SK-N-SH (cell line): ENCODE data around the gene GPNMB. TPM values are rescaled to one million over a fixed set of nuclear protein-coding genes. Genes with fewer than 3 reads are reported as not detected.

Source experiments
- CTCF ChIA-PET: fragments of 300-600, 350-600 bp; formaldehyde crosslinking; extraction: SDS; loops from one replicate; lab custom pipeline; 2021; lab: Yijun Ruan, JAX
- POLR2A ChIA-PET: fragments of 350-600 bp; sonication (Branson Sonifier 250); formaldehyde crosslinking; extraction: SDS; loops from one replicate; lab custom pipeline; 2020; ENCODE audit warnings: antibody characterized with exemption, inconsistent platforms; lab: Yijun Ruan, JAX
- DNase-seq: peaks from one replicate; pipeline ENCODE4 v3.0.0; 2012
- H2AFZ ChIP-seq: fragments of 200-600 bp; sonication (generic); 2 replicates; pipeline ENCODE4 v1.8.1; 2016; ENCODE audit warnings: antibody characterized with exemption, mild to moderate bottlenecking, low read depth
- H3F3A ChIP-seq: fragments of 200-600 bp; sonication (generic); replicated peaks from 2 replicates; pipeline ENCODE3; 2016; ENCODE audit warnings: antibody characterized with exemption, mild to moderate bottlenecking; ENCODE audit not compliant: insufficient read depth
- H3K27ac ChIP-seq, 2 experiments: fragments of 200-500 bp in 1 of 2; fragments of 200-600 bp in 1 of 2; sonication (Bioruptor generic) in 1 of 2; sonication (generic), shearing (Covaris generic) in 1 of 2; 2 replicates each; pipeline versions ENCODE4 v1.5.1 to v1.6.1; 2014 to 2016; ENCODE audit warnings: low read depth in 2 of 2, inconsistent platforms in 1 of 2, low read length in 1 of 2, mild to moderate bottlenecking in 1 of 2, mixed read lengths in 1 of 2
- H3K27me3 ChIP-seq: fragments of 200-600 bp; sonication (generic), shearing (Covaris generic); 2 replicates; pipeline ENCODE4 v1.6.1; 2016; ENCODE audit warnings: mixed run types; ENCODE audit not compliant: insufficient read depth
- H3K36me3 ChIP-seq, 2 experiments: fragments of 200-500 bp in 1 of 2; fragments of 200-600 bp in 1 of 2; sonication (Bioruptor generic) in 1 of 2; sonication (generic) in 1 of 2; replicated peaks in 1 of 2; 2 replicates each; pipeline versions ENCODE3 to v1.5.1; 2014 to 2016; ENCODE audit warnings: low read length in 1 of 2, mild to moderate bottlenecking in 1 of 2; ENCODE audit not compliant: insufficient read depth in 2 of 2, control insufficient read depth in 1 of 2
- H3K4me1 ChIP-seq, 2 experiments: fragments of 200-500 bp in 1 of 2; fragments of 200-600 bp in 1 of 2; sonication (Bioruptor generic) in 1 of 2; sonication (generic), shearing (Covaris generic) in 1 of 2; 2 replicates each; pipeline versions ENCODE4 v1.5.1 to v1.6.1; 2014 to 2016; ENCODE audit warnings: low read depth in 1 of 2, low read length in 1 of 2, mixed run types in 1 of 2; ENCODE audit not compliant: insufficient read depth in 2 of 2, control insufficient read depth in 1 of 2
- H3K4me2 ChIP-seq: fragments of 200-600 bp; sonication (generic), shearing (Covaris generic); 2 replicates; pipeline ENCODE4 v1.6.1; 2017; ENCODE audit warnings: mixed run types
- H3K4me3 ChIP-seq, 2 experiments: fragments of 200-500 bp in 1 of 2; fragments of 200-600 bp in 1 of 2; sonication (Bioruptor generic) in 1 of 2; sonication (generic), shearing (Covaris generic) in 1 of 2; 2 replicates each; pipeline versions ENCODE4 v1.5.1 to v1.8.1; 2014 to 2016; ENCODE audit warnings: low read depth in 2 of 2, inconsistent platforms in 1 of 2, low read length in 1 of 2, mild to moderate bottlenecking in 1 of 2, mixed read lengths in 1 of 2, moderate library complexity in 1 of 2
- H3K79me2 ChIP-seq: fragments of 200-600 bp; sonication (generic); 2 replicates; pipeline ENCODE4 v1.8.1; 2017; ENCODE audit warnings: mild to moderate bottlenecking; ENCODE audit not compliant: insufficient read depth
- H3K9ac ChIP-seq: fragments of 200-600 bp; sonication (generic); 2 replicates; pipeline ENCODE4 v1.6.1; 2017; ENCODE audit warnings: mixed run types
- H3K9me2 ChIP-seq: fragments of 200-600 bp; sonication (generic); 2 replicates; pipeline ENCODE4 v1.6.1; 2017; ENCODE audit warnings: mixed run types
- H3K9me3 ChIP-seq: fragments of 200-600 bp; sonication (generic); 2 replicates; pipeline ENCODE4 v1.6.1; 2017; ENCODE audit warnings: mixed run types, mild to moderate bottlenecking, moderate library complexity
- H4K20me1 ChIP-seq: fragments of 200-600 bp; sonication (generic); 2 replicates; pipeline ENCODE4 v1.6.1; 2017; ENCODE audit warnings: mild to moderate bottlenecking, mixed run types; ENCODE audit not compliant: insufficient read depth
- CHD2 ChIP-seq: fragments of 150-350 bp; IDR thresholded peaks from 2 replicates; pipeline ENCODE4 v1.6.1; 2018; ENCODE audit warnings: low read length; ENCODE audit not compliant: partially characterized antibody
- ELF1 ChIP-seq: IDR thresholded peaks from 2 replicates; pipeline ENCODE4 v1.4.0; 2012
- EP300 ChIP-seq, 2 experiments: IDR thresholded peaks; 2 replicates each; pipeline versions ENCODE4 v1.4.0 to v1.6.1; 2012; ENCODE audit warnings: borderline replicate concordance in 1 of 2, low read depth in 1 of 2, low read length in 1 of 2
- EZH2phosphoT487 ChIP-seq: fragments of 200-600 bp; sonication (generic); IDR thresholded peaks from 2 replicates; pipeline ENCODE4 v1.6.1; 2017; ENCODE audit warnings: low read depth, mixed run types, mild to moderate bottlenecking, antibody characterized with exemption, moderate library complexity, borderline replicate concordance
- FOXM1 ChIP-seq: IDR thresholded peaks from 2 replicates; pipeline ENCODE4 v1.4.0; 2012; ENCODE audit warnings: low read depth, mild to moderate bottlenecking
- GABPA ChIP-seq: IDR thresholded peaks from 2 replicates; pipeline ENCODE4 v1.4.0; 2012; ENCODE audit warnings: low read depth, mild to moderate bottlenecking
- JUND ChIP-seq: IDR thresholded peaks from 2 replicates; pipeline ENCODE4 v1.4.0; 2012
- NFIC ChIP-seq: IDR thresholded peaks from 2 replicates; pipeline ENCODE4 v1.4.0; 2012; ENCODE audit warnings: borderline replicate concordance
- NRF1 ChIP-seq: IDR thresholded peaks from 2 replicates; pipeline ENCODE4 v1.6.1; 2012; ENCODE audit warnings: low read depth, mild to moderate bottlenecking, low read length
- POLR2AphosphoS5 ChIP-seq: IDR thresholded peaks from 2 replicates; pipeline ENCODE4 v1.6.1; 2012; ENCODE audit warnings: low read depth, low read length
- RAD21 ChIP-seq: IDR thresholded peaks from 2 replicates; pipeline ENCODE4 v1.6.1; 2012; ENCODE audit warnings: mild to moderate bottlenecking, low read length
- REST ChIP-seq: IDR thresholded peaks from 2 replicates; pipeline ENCODE4 v1.6.1; 2012; ENCODE audit warnings: mild to moderate bottlenecking, low read depth, low read length, moderate library complexity
- RFX5 ChIP-seq: IDR thresholded peaks from 2 replicates; pipeline ENCODE4 v1.6.1; 2012; ENCODE audit warnings: mild to moderate bottlenecking, improper control_type of control experiment, low read length
- SIN3A ChIP-seq: IDR thresholded peaks from 2 replicates; pipeline ENCODE4 v1.6.1; 2012; ENCODE audit warnings: low read depth, mild to moderate bottlenecking, low read length, moderate library complexity, borderline replicate concordance
- SMC3 ChIP-seq: IDR thresholded peaks from 2 replicates; pipeline ENCODE4 v1.6.1; 2012; ENCODE audit warnings: low read depth, low read length, improper control_type of control experiment
- TAF1 ChIP-seq: IDR thresholded peaks from 2 replicates; pipeline ENCODE4 v1.6.1; 2012; ENCODE audit warnings: low read depth, mild to moderate bottlenecking, low read length, moderate library complexity, borderline replicate concordance
- TEAD4 ChIP-seq: IDR thresholded peaks from 2 replicates; pipeline ENCODE4 v1.4.0; 2012; ENCODE audit warnings: mild to moderate bottlenecking, borderline replicate concordance; ENCODE audit not compliant: insufficient read depth
- USF1 ChIP-seq: IDR thresholded peaks from 2 replicates; pipeline ENCODE4 v1.4.0; 2012; ENCODE audit warnings: low read depth, borderline replicate concordance
- USF2 ChIP-seq: fragments of 150-350 bp; IDR thresholded peaks from 2 replicates; pipeline ENCODE4 v1.6.1; 2017; ENCODE audit warnings: antibody characterized with exemption, low read length, low read depth, borderline replicate concordance
- YY1 ChIP-seq: IDR thresholded peaks from 2 replicates; pipeline ENCODE4 v1.4.0; 2012; ENCODE audit warnings: low read depth, mild to moderate bottlenecking
- ZBTB33 ChIP-seq: IDR thresholded peaks from 2 replicates; pipeline ENCODE4 v1.4.0; 2012; ENCODE audit warnings: low read depth, borderline replicate concordance
- WGBS: methylation state at CpG from one replicate; pipeline ENCODE4 v1.1.6; 2017; ENCODE audit warnings: low lambda C conversion rate; 5-methylcytosine and 5-hydroxymethylcytosine counted together
- polyA plus RNA-seq, 3 experiments: library from polyadenylated mRNA; depleted of rRNA; stranded (reverse); fragments of >200 nt; gene quantifications; 2 replicates each; pipeline ENCODE4 v1.2.3, GENCODE V29; 2012

Gene GPNMB
- polyA plus RNA-seq, 1 of the 3 experiments (the other 2 are of a cell fraction) = 13.8 TPM

DNA sequence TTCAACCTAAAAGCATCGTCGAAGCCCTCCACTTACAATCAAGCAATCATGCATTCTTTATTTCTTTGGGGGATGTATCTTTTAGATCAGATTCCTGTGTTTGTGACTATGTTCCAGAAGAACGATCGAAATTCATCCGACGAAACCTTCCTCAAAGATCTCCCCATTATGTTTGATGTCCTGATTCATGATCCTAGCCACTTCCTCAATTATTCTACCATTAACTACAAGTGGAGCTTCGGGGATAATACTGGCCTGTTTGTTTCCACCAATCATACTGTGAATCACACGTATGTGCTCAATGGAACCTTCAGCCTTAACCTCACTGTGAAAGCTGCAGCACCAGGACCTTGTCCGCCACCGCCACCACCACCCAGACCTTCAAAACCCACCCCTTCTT lies 13.8 kb downstream of the GPNMB start:
- no peaks in the 10 kb centered on the region for H3K36me3 ChIP-seq
- ChIA-PET CTCF (interaction anchor here (1.1 to 23.9 kb wide), 11 partner anchors 8 to 286 kb away, joined by 3 to 359 read pairs (median 6); partner anchors contain the start of gene GPNMB), POLR2A (no interaction called here)
- TF ChIP-seq EP300 (IDR thresholded peaks at IDR 0.05; ENCODE audit: borderline replicate concordance in 1 of 2, low read depth in 1 of 2, low read length in 1 of 2) (no peak), EZH2phosphoT487 (no peak), TEAD4 (no peak), NRF1 (no peak), GABPA (no peak), FOXM1 (no peak), ELF1 (no peak), RAD21 (no peak), USF1 (no peak), CHD2 (no peak)
- no peak overlapping the region for H3K4me2 ChIP-seq
- H3K79me2 ChIP-seq = no peaks in the 10 kb centered on the region
- no peak overlapping the region for H2AFZ ChIP-seq
- no peak for DNase-seq
- no peaks in the 10 kb centered on the region for H3K9me3 ChIP-seq
- WGBS = 82% methylated on average over 10 of the region's 10 CpGs
- no peak overlapping the region for H3K9ac ChIP-seq
- no peaks in the 10 kb centered on the region; a peak in 1 of 4 replicates for H3K4me1 ChIP-seq
- H3K4me3 ChIP-seq = no peak overlapping the region
- no peaks in the 10 kb centered on the region for H4K20me1 ChIP-seq
- no peak overlapping the region for H3K27ac ChIP-seq
- peaks cover 5% of the 10 kb centered on the region for H3F3A ChIP-seq
- H3K9me2 ChIP-seq = no peaks in the 10 kb centered on the region
- H3K27me3 ChIP-seq = no peaks in the 10 kb centered on the region

DNA sequence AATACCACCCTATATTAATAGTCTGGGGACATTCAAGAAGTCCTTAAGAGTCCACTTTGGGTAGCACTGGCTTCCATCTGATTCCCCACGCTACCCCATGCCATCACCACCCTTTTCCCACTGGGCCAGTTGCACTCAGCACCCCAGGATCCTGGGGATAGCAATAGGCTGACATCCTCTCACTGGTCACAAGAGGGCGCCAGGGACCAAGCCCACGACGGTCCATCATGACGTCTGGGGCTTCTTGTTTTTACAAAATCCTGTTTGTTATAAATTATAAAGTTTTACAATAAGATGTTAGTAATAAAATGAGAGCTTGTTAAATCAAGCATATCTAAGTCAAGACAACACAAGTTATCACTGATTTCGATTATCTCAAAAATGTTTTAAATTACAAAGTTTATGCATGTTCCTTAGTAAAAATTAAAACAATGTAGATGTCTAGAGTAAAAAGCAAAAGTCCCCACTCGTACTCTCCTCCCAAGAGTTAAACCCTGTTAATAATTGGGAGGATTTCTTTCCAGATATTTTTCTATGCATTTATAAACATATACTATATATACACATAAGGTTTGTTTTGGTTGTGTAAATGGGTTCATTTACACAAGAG lies 15.4 kb downstream of the GPNMB start:
- Histone ChIP-seq H3K9me3 (no peaks in the 10 kb centered on the region), H3F3A (peaks cover 5% of the 10 kb centered on the region), H3K4me2 (no peak overlapping the region), H3K27me3 (no peaks in the 10 kb centered on the region), H3K27ac (no peak overlapping the region), H2AFZ (peak overlapping the region; percentile 66), H3K9me2 (no peaks in the 10 kb centered on the region), H3K79me2 (no peaks in the 10 kb centered on the region), H3K4me3 (no peak overlapping the region; a peak in 1 of 4 replicates), H4K20me1 (no peaks in the 10 kb centered on the region), H3K4me1 (no peaks in the 10 kb centered on the region; a peak in 1 of 4 replicates), H3K9ac (no peak overlapping the region), H3K36me3 (no peaks in the 10 kb centered on the region)
- CTCF ChIA-PET = interaction anchor here (0.6 to 23.9 kb wide), 37 partner anchors 9 to 453 kb away, joined by 3 to 359 read pairs (median 4); partner anchors contain the start of gene KLHL7
- peak; percentile 91 for DNase-seq
- POLR2A ChIA-PET = no interaction called here
- WGBS = 2% methylated on average over 7 of the region's 7 CpGs
- TF ChIP-seq GABPA (no peak), RAD21 (peak; percentile 90), SMC3 (peak; percentile 85), CHD2 (peak; percentile 24), JUND (no peak), USF2 (no peak), REST (peak; percentile 62), SIN3A (peak; percentile 54; the same call in 1 of the 2 replicates), ZBTB33 (no peak), RFX5 (no peak), ELF1 (no peak), NFIC (no peak), TAF1 (no peak), POLR2AphosphoS5 (no peak), YY1 (no peak)
